Lower lobe of right lung (tissue), 2 donors: ENCODE results near the gene MAP4K2. TPM values are rescaled to one million over a fixed set of nuclear protein-coding genes. Genes with fewer than 3 reads are reported as not detected.
A peak's percentile ranks its signal among the peaks of the same experiment; 100 is the strongest.

Source experiments
- ATAC-seq, 2 donors: fragments of 200-7000 bp; cut with Tn5 transposase; one replicate each; pipeline ENCODE4 v1.9.1; 2020 to 2022; ENCODE audit warnings: mild to moderate bottlenecking in 2 of 2, moderate library complexity in 2 of 2
- DNase-seq: peaks from one replicate; pipeline ENCODE4 v3.0.0-alpha.2; 2020
- H3K27ac ChIP-seq: fragments of 200-600 bp; one replicate; pipeline ENCODE4 v1.8.0; 2022
- H3K27me3 ChIP-seq: fragments of 200-600 bp; one replicate; pipeline ENCODE4 v1.8.0; 2022; ENCODE audit warnings: low read depth
- H3K36me3 ChIP-seq: fragments of 200-600 bp; one replicate; pipeline ENCODE4 v1.8.0; 2022; ENCODE audit warnings: mild to moderate bottlenecking
- H3K4me1 ChIP-seq: fragments of 200-600 bp; one replicate; pipeline ENCODE4 v1.8.0; 2022
- H3K4me3 ChIP-seq: fragments of 200-600 bp; one replicate; pipeline ENCODE4 v1.8.0; 2022; ENCODE audit warnings: mild to moderate bottlenecking
- H3K9me3 ChIP-seq: fragments of 200-600 bp; one replicate; pipeline ENCODE4 v1.8.0; 2022
- CTCF ChIP-seq: fragments of 200-600 bp; IDR thresholded peaks from one replicate; pipeline ENCODE4 v1.8.0; 2022; ENCODE audit warnings: antibody characterized with exemption, mild to moderate bottlenecking
- intact Hi-C: fragments of 100-400 bp; cut with DNase I; formaldehyde crosslinking; loops from one replicate; pipeline ENCODE4 v1.11.0; 2022
- total RNA-seq: library from RNA; stranded (reverse); fragmentation: NEBNext Ultra II Directional; extraction: Animal tissue kit (Norgen Biotek cat#: 25700); gene quantifications from one replicate; pipeline ENCODE4 v1.2.1, GENCODE V29; 2021
- donor health status: DM: no; HTN: yes; CAD: no; lungs with severe emphysema.

MAP4K2 gene
- total RNA-seq, 1 donor from 2014 or later = 29.1 TPM

GRCh38 chr11:64810891-64811272 is 7.9 kb upstream of the MAP4K2 start:
- Histone ChIP-seq H3K36me3 (peaks cover 11% of the 10 kb centered on the region), H3K4me1 (peaks cover 12% of the 10 kb centered on the region), H3K9me3 (no peaks in the 10 kb centered on the region), H3K27me3 (no peaks in the 10 kb centered on the region), H3K27ac (peak overlapping the region; percentile 68), H3K4me3 (peak overlapping the region; percentile 81)
- intact Hi-C loops = no loop called here
- ATAC-seq = peak; percentile 5 to 7
- no peak for TF ChIP-seq CTCF
- no peak for DNase-seq

- TF ChIP-seq CTCF = no peak
- H3K4me1 ChIP-seq = peaks cover 12% of the 10 kb centered on the region
- peak; percentile 99 for ATAC-seq
- H3K36me3 ChIP-seq = peaks cover 16% of the 10 kb centered on the region
- DNase-seq = peak; percentile 98
- no peaks in the 10 kb centered on the region for H3K27me3 ChIP-seq
- intact Hi-C loops = no loop called here
- no peaks in the 10 kb centered on the region for H3K9me3 ChIP-seq
- peak within 1 kb of the TSS; percentile 81 for H3K4me3 ChIP-seq
- H3K27ac ChIP-seq = peak within 1 kb of the TSS; percentile 68
Measured at GRCh38 chr11:64810271-64810890, 7.4 kb upstream of the MAP4K2 start, which contains the start of gene MEN1. Gene MEN1, minus strand, starts transcription at chr11:64810551. Its CDS starts 442 bp downstream, at chr11:64810109.

GRCh38 chr11:64809781-64810241 is 6.8 kb upstream of the MAP4K2 start:
- peak; percentile 37 to 69 for ATAC-seq
- no peaks in the 10 kb centered on the region for H3K9me3 ChIP-seq

GRCh38 chr11:64805481-64805880 is 2.5 kb upstream of the MAP4K2 start:
- intact Hi-C loops = no loop called here
- Histone ChIP-seq H3K36me3 (peaks cover 26% of the 10 kb centered on the region), H3K27ac (no peak overlapping the region), H3K27me3 (no peaks in the 10 kb centered on the region), H3K9me3 (no peaks in the 10 kb centered on the region), H3K4me1 (peaks cover 47% of the 10 kb centered on the region), H3K4me3 (no peak overlapping the region)
- no peak for TF ChIP-seq CTCF
- no peak for ATAC-seq
- no peak for DNase-seq

More at GRCh38 chr11:64809781-64810241, 6.8 kb upstream of the MAP4K2 start:
- TF ChIP-seq CTCF = no peak
- DNase-seq = no peak
- Histone ChIP-seq H3K27ac (peak overlapping the region; percentile 68), H3K4me3 (peak overlapping the region; percentile 81), H3K4me1 (peaks cover 14% of the 10 kb centered on the region), H3K27me3 (no peaks in the 10 kb centered on the region), H3K36me3 (peaks cover 22% of the 10 kb centered on the region)
- intact Hi-C loops = no loop called here

- Histone ChIP-seq H3K27ac (peak overlapping the region; percentile 85), H3K4me3 (peak overlapping the region; percentile 78), H3K36me3 (peaks cover 26% of the 10 kb centered on the region), H3K9me3 (no peaks in the 10 kb centered on the region), H3K27me3 (no peaks in the 10 kb centered on the region), H3K4me1 (peaks cover 44% of the 10 kb centered on the region)
- ATAC-seq (no peak), DNase-seq (no peak)
- intact Hi-C loops = no loop called here
- no peak for TF ChIP-seq CTCF
Measured at GRCh38 chr11:64804346-64805210, 1.6 kb upstream of the MAP4K2 start.
